ENCODE data around the gene RHOF. TPM values are rescaled to one million over a fixed set of nuclear protein-coding genes. Genes with fewer than 3 reads are reported as not detected.

RHOF gene
- total RNA-seq, 4 donors from 2014 or later: 22.8 to 105 (median 69.9) TPM

- H3K9me3 ChIP-seq: no peaks in the 10 kb centered on the region
These were observed 8.4 kb upstream of the RHOF start for GRCh38 chr12:121801595-121802484.

DNA sequence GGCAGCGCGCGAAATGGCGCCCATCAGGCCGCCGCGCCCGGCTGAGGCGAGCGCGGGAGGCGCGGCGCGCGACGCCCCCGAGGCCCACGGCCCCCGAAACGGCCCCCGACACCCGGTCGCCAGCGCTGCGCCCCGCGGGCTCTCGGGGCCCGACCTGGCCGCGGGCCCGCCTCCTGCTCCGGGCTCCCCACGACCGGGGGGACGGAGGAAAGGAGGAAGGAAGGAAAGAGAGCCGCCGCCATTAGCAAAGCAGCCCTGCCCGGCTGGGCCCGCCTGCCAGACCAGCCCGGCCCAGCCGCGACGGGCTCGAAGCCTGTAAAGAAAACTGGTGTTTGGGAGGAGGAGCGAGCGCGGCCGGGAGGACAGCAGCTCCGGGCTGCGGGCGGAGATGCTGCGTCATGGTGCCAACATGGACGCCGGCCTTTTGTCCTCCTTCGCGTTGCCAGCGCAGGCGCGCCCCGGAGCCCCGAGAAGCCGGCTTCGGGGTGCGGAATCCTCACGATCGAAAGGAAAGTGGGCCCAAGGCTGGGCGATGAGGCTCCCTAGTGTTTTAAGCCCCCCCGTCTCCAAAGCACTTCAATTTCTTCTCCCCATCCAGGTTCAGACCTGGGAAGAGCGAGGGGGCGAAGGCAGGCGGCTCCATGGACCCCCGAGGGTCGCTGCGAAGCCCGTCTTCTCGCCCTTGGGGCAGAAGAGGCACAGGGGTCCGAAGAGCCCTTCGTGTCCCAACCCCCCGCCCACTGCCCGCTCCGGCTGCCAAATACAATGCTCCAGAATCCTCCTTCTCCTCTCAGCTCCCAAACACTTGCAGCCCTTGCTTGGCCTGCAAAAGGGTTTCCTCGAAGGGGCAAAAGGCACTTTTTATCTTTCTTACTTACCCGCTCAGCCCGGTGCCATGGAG is 7.5 kb upstream of the RHOF start:
- Histone ChIP-seq H3K9me3 (no peaks in the 10 kb centered on the region), H3K4me3 (replicated peaks in 1 of 3) (peak overlapping the region; percentile 2 to 89 (median 29)), H3K27ac (peak overlapping the region; percentile 100), H3K4me1 (peaks cover 37 to 56% of the 10 kb centered on the region in 2 donors), H3K27me3 (no peaks in the 10 kb centered on the region), H3K36me3 (no peaks in the 10 kb centered on the region)
- peak; percentile 82 to 84 for DNase-seq
- WGBS, 2 donors: 1% methylated on average over 51 to 69 of the region's 86 CpGs
- TF ChIP-seq, protein P1, sequence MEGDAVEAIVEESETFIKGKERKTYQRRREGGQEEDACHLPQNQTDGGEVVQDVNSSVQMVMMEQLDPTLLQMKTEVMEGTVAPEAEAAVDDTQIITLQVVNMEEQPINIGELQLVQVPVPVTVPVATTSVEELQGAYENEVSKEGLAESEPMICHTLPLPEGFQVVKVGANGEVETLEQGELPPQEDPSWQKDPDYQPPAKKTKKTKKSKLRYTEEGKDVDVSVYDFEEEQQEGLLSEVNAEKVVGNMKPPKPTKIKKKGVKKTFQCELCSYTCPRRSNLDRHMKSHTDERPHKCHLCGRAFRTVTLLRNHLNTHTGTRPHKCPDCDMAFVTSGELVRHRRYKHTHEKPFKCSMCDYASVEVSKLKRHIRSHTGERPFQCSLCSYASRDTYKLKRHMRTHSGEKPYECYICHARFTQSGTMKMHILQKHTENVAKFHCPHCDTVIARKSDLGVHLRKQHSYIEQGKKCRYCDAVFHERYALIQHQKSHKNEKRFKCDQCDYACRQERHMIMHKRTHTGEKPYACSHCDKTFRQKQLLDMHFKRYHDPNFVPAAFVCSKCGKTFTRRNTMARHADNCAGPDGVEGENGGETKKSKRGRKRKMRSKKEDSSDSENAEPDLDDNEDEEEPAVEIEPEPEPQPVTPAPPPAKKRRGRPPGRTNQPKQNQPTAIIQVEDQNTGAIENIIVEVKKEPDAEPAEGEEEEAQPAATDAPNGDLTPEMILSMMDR (IDR thresholded peaks at IDR 0.05): no peak
- TF ChIP-seq POLR2A (IDR thresholded peaks at IDR 0.05): peak in 1 of 2 donors; percentile 88
- intact Hi-C loops (cut with DNase I): no loop called here

More at GRCh38 chr12:121801595-121802484, 8.4 kb upstream of the RHOF start:
- DNase-seq: no peak
- peak overlapping the region; percentile 100 for H3K27ac ChIP-seq
- H3K36me3 ChIP-seq: peaks cover 0 to 2% of the 10 kb centered on the region in 2 donors
- intact Hi-C loops (cut with DNase I): no loop called here
- H3K4me3 ChIP-seq (replicated peaks in 1 of 3): peak overlapping the region in 2 of 3 donors; percentile 2 to 89
- peaks cover 37 to 57% of the 10 kb centered on the region in 2 donors for H3K4me1 ChIP-seq
- 3 to 5% methylated on average over 18 of the region's 18 CpGs for WGBS, 2 donors
- H3K27me3 ChIP-seq: no peaks in the 10 kb centered on the region
- TF ChIP-seq, protein P1 (IDR thresholded peaks at IDR 0.05): no peak
- TF ChIP-seq POLR2A (IDR thresholded peaks at IDR 0.05): peak in 1 of 2 donors; percentile 50

DNA sequence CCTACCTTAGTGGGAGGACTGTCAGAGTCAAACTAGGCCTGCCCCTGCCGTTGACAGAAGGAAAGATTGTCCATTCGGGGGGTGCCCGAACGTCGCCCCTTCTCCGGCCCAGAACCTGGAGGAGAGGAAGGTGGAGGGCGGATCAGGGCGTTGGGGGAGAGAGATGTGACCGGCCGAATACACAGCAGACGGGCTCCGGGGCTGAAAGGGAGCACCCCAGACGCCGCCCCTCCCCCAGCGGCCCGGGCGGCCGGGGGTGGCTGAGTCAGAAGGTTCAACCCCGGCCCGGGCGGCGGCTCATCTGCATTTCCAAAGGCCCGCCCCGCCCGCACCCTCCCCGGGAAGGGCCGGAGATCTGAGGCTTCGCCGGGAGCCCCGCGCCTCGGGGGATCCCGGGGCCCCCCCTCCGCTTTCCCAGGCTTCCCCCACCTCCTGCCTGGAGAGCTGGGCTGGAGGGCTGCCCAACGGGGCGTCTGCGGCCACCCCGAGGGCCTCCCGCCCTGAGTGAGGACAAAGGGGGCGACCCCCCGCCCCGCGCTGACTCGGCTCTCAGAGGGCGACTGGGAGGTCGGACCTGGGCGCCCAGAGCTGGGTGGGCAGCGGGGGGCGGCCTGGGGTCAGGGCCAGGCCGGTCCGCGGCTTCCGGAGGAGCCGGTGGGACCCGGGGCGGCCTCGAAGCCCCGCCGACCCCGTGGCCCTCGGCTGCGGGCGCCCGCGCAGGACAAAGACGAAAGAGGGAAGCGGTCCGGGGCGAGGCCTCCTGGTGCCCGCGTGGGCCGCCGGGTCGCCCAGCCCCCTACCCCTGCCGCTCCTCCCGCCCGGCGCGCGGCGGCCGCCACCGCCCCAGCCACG is 6.6 kb upstream of the RHOF start:
- Histone ChIP-seq H3K36me3 (no peaks in the 10 kb centered on the region), H3K4me3 (replicated peaks in 1 of 3) (peak overlapping the region; percentile 43 to 89 (median 51)), H3K9me3 (no peaks in the 10 kb centered on the region), H3K27ac (peak overlapping the region; percentile 100), H3K27me3 (no peaks in the 10 kb centered on the region), H3K4me1 (peaks cover 41 to 58% of the 10 kb centered on the region in 2 donors)
- intact Hi-C loops (cut with DNase I): no loop called here
- peak; percentile 88 for DNase-seq
- TF ChIP-seq, protein P1 (IDR thresholded peaks at IDR 0.05): no peak
- peak in 1 of 2 donors; percentile 39 for TF ChIP-seq POLR2A (IDR thresholded peaks at IDR 0.05)
- WGBS, 2 donors: 0 to 1% methylated on average over 3 to 12 of the region's 84 CpGs

DNA sequence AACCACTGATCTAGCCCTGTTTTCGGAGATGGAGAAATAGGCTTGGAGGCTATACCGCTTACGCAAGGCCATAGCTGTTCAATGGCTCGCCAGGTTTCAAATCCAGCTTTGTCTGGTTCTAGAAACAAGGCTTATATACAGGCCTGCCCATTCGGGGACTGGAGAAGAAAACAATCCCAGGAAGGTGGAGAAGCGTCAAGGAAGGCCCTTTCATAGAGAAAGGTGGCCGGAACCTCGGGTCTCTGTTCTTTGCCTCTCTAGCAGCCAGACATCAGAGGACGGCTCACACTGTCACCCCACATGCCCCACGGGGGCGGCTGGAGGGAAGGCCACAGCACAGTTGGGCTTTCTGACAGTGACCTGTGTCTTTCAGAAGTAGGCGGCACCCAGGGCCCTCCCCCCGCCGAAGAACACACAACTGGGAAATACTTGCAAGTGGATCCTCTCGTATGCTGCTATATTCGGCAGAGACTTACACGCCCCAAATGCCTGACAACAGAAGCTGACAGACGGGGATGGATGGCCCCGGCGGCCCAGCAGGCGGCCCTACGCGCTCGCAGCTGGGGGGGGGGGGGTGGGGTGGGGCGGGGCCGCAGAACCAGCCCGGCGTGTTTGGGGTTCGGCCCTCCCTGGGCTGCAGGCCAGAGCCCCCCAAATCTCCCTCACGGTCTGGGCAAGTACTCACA is 5.8 kb upstream of the RHOF start:
- 40 to 49% methylated on average over 9 to 14 of the region's 30 CpGs for WGBS, 2 donors
- peak overlapping the region; percentile 100 for H3K27ac ChIP-seq
- no peaks in the 10 kb centered on the region for H3K9me3 ChIP-seq
- no peaks in the 10 kb centered on the region for H3K27me3 ChIP-seq
- H3K4me1 ChIP-seq: peaks cover 48 to 62% of the 10 kb centered on the region in 2 donors
- TF ChIP-seq, protein P1 (IDR thresholded peaks at IDR 0.05): peak in 1 of 6 experiments; percentile 22
- peak in 1 of 2 donors; percentile 0 for TF ChIP-seq POLR2A (IDR thresholded peaks at IDR 0.05)
- intact Hi-C loops (cut with DNase I): no loop called here
- H3K36me3 ChIP-seq: no peaks in the 10 kb centered on the region
- peak; percentile 74 to 76 for DNase-seq
- H3K4me3 ChIP-seq (replicated peaks in 1 of 3): peak overlapping the region in 1 of 3 donors; percentile 89
